Fibroblast of lung (primary cell): ENCODE results near the gene UIMC1.

ENCODE experiments used
- CTCF ChIP-seq, 2 donors: IDR thresholded peaks in 1 of 2; conservative IDR thresholded peaks in 1 of 2; 1 replicate in 1 of 2; 2 replicates in 1 of 2; pipeline ENCODE4 v1.5.1; 2011 to 2012; ENCODE audit warnings: low read length in 2 of 2, control low read depth in 1 of 2, inconsistent platforms in 1 of 2, low read depth in 1 of 2, mild to moderate bottlenecking in 1 of 2
- EZH2 ChIP-seq: IDR thresholded peaks from 2 replicates; pipeline ENCODE4 v1.5.1; 2012; ENCODE audit warnings: low read length, control low read depth, mild to moderate bottlenecking; ENCODE audit errors: missing control alignments

GRCh38 chr5:177043958-177044357 is 37.4 kb upstream of the UIMC1 start:
- TF ChIP-seq CTCF (conservative IDR thresholded peaks at IDR 0.05 in 1 of 2, IDR thresholded peaks at IDR 0.05 in 1 of 2; ENCODE audit: low read depth in 1 of 2, low read length in 2 of 2) = no peak
- TF ChIP-seq EZH2 = no peak
